Astrocyte of the spinal cord (primary cell): ENCODE data around the gene SLF2.

Experiments used
- DNase-seq: peaks from one replicate; pipeline ENCODE4 v3.0.0; 2011; ENCODE audit warnings: low read depth, low spot score
- H3K4me3 ChIP-seq: 2 replicates; pipeline ENCODE4 v1.5.1; 2011; ENCODE audit warnings: low read depth, mild to moderate bottlenecking, low read length, moderate library complexity
- in situ Hi-C: cut with HindIII; loops from 2 replicates; pipeline ENCODE4 v1.10.0; 2017; ENCODE audit warnings: low sequenced_read_pairs
- TF ChIP-seq, protein P1 (sequence below): IDR thresholded peaks from 2 replicates; pipeline ENCODE4 v1.5.1; 2012; ENCODE audit warnings: low read depth, mild to moderate bottlenecking, low read length, inconsistent platforms

The SLF2 gene

DNA sequence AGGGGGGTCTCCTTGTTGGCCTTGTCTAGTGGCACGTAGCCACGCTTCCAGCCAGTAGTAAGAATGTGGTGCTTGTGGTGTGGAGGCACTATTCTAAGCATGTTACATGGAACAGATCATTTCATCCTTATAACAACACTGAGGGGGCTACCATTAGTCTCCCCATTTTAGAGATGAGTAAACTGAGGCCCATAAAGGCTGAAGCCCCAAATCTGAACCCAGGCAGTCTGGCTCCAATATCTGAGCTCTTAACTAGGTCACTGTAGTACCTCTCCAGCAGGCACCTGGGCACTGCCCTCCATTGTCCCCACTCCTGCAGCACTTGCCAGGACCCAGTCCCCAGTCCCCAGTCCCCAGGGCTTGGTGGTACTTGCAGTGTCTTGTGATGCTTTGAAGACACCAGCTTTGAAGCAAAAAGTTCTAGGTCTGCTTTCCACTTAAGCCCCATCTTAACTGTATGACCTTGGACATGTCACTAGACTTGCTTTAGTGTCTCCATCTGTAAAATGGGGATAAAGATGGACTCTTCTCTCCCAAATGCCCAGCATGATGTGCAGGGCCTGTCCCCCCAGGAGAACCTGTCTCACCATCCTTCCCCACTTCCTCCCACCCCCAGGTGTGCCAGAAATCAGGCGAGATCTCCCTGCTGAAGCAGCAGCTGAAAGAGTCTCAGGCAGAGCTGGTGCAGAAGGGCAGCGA, 93.3 kb downstream of the SLF2 start:
- TF ChIP-seq, protein P1, sequence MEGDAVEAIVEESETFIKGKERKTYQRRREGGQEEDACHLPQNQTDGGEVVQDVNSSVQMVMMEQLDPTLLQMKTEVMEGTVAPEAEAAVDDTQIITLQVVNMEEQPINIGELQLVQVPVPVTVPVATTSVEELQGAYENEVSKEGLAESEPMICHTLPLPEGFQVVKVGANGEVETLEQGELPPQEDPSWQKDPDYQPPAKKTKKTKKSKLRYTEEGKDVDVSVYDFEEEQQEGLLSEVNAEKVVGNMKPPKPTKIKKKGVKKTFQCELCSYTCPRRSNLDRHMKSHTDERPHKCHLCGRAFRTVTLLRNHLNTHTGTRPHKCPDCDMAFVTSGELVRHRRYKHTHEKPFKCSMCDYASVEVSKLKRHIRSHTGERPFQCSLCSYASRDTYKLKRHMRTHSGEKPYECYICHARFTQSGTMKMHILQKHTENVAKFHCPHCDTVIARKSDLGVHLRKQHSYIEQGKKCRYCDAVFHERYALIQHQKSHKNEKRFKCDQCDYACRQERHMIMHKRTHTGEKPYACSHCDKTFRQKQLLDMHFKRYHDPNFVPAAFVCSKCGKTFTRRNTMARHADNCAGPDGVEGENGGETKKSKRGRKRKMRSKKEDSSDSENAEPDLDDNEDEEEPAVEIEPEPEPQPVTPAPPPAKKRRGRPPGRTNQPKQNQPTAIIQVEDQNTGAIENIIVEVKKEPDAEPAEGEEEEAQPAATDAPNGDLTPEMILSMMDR, result no peak
- H3K4me3 ChIP-seq, result no peak overlapping the region
- in situ Hi-C loops, result no loop called here
- no peak for DNase-seq

DNA sequence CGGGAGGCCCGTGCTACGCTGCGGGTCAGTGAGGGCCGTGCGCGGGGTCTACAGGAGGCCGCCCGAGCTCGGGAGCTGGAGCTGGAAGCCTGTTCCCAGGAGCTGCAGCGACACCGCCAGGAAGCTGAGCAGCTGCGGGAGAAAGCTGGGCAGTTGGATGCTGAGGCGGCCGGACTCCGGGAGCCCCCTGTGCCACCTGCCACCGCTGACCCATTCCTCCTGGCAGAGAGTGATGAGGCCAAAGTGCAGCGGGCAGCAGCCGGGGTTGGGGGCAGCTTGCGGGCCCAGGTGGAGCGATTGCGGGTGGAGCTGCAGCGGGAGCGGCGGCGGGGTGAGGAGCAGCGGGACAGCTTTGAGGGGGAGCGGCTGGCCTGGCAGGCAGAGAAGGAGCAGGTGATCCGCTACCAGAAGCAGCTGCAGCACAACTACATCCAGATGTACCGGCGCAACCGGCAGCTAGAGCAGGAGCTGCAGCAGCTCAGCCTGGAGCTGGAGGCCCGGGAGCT, 93.9 kb downstream of the SLF2 start:
- in situ Hi-C loops, result no loop called here
- DNase-seq, result no peak
- no peak overlapping the region for H3K4me3 ChIP-seq
- TF ChIP-seq, protein P1, result no peak

DNA sequence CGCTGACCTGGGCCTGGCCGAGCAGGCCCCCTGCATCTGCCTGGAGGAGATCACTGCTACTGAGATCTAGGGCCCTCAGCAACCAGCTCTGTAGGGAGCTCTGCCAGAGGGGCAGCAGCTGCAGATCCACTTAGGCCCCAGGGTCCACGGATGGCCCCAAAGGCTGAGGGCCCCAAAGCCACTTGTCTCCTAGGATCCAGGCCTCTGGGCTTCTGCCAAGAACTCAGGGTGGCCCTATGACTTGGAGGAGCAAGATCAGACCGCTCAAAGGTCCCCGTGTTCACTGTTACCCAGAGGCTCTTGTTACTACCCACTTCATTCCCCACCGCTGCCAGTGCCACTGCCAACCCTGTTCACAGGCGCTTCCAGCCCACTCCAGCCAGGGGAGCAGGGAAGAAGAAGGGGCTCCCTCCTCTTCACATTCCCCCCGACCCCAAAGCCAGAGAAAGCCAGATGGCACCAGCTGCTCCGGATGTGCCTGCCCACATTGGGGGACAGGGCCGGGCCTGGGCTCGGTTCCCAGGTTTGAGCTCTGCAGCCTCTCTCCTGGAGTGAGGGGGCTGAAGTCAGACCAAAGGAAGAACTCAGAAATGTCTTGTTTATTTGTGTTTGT, 94.4 kb downstream of the SLF2 start:
- in situ Hi-C loops, result no loop called here
- TF ChIP-seq, protein P1, result no peak
- no peak for DNase-seq
- H3K4me3 ChIP-seq, result no peak overlapping the region

DNA sequence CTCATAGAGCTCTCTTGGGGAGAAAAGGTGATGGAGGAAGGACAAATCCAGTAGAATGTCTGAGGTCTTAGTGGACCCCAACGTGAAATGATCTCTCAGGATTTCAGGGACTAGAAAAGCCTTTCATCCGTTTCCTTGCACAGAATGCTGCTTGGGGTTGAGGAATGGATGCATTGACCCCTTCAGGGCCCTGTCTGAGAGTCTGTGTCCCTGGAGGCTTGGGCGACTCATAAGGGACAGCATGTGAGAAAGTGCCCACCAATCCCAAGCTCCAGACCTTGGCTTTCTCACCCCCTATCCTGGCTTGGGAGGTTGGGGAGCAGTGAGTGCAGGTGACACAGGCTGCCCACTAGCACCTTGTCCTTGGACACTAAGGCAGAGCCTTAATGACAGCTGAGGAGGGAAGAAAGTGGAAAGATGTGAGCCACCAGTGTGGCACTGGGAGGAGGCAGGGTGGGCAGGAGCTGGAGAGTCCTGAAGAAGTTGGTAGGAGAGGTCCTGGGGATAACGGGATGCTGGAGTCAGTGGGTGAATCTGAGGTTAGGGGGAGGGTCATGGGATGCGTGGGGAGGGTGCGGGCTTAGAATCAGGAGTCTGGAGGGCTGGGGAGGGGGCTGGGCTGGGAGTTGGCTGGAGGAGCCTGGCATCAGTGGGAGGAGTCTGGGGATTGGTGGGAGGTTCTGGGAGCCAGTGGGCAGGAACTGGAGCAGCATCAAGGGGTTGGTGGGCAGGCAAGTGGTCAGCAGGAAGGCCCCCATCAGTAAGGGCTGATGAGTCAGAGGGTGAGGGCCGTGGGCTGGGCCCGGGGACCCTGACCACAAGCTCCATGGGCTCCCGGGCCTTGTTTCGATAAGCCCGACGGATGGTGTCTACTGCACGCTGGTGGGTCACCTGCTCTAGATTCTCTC, 95.4 kb downstream of the SLF2 start:
- TF ChIP-seq, protein P1, result no peak
- DNase-seq, result no peak
- in situ Hi-C loops, result no loop called here
- no peak overlapping the region for H3K4me3 ChIP-seq

DNA sequence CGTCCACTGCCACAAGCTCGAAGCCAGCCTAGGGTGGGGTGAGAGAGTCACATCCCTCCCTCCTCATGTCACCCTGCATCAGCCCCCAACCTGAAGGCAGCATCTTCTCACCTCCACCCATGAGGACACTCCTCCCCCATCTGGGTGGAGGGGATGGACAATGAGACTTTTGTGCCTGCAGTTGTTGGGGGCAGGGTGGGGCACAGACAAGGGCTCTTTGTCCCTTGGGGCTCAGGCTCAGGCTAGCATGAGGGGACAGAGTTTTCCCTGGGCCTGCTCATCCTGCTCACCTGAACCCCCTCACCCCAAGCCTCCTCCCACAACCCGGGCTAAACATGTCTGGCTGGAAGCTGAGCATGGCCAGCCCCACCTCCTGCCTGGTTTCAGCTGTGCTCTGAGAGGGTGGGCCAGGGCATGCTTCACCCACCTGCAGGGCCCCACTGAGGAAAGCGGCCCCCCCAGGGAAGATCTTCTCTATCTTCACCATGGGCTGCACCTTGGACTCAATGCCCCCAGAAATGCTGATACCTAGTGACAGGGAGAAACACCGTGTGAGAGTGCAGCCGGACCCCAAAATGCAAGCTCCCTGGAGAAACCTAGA, 96.2 kb downstream of the SLF2 start:
- no peak for DNase-seq
- H3K4me3 ChIP-seq, result no peak overlapping the region
- TF ChIP-seq, protein P1, result no peak
- in situ Hi-C loops, result no loop called here

DNA sequence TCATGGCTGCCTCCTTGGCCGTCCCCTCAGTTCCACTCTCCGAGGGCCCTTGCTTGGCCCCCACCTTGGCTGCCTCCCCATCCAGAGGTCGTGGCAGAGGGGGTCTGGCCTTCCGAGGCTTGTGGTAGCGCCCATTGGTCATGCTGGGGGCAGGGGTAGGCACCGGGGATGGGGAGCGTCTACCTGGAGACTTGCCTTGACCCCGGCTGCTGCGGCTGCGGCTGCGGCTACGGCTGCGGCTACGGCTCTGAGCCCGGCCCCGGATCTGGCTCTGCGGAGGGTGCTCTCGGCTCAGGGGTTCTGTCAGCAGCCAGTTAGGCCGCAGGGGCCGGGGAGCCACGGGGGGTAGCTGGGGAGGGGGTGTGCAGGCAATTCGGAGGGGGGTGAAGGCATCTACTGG, 97.6 kb downstream of the SLF2 start:
- in situ Hi-C loops, result no loop called here
- TF ChIP-seq, protein P1, result no peak
- no peak overlapping the region for H3K4me3 ChIP-seq
- no peak for DNase-seq
